H9 (cell line): ENCODE measurements around the gene AP4M1. TPM values are rescaled to one million over a fixed set of nuclear protein-coding genes. Genes with fewer than 3 reads are reported as not detected.

ENCODE experiments used
- DNase-seq: peaks from one replicate; pipeline ENCODE4 v3.0.0-alpha.2; 2017
- H2AFZ ChIP-seq: one replicate; pipeline ENCODE4 v1.6.1; 2013; ENCODE audit warnings: mild to moderate bottlenecking, low read length, control low read depth, moderate library complexity
- H2AK5ac ChIP-seq: 2 replicates; pipeline ENCODE4 v1.6.1; 2013; ENCODE audit warnings: low read length, control low read depth, mixed read lengths; ENCODE audit not compliant: insufficient read length
- H2BK120ac ChIP-seq: one replicate; pipeline ENCODE4 v1.6.1; 2013; ENCODE audit warnings: low read depth, mild to moderate bottlenecking, low read length, control low read depth, inconsistent platforms; ENCODE audit not compliant: poor library complexity, severe bottlenecking
- H2BK12ac ChIP-seq: 2 replicates; pipeline ENCODE4 v1.6.1; 2013; ENCODE audit warnings: low read length, control low read depth, mixed read lengths, low read depth; ENCODE audit not compliant: insufficient read length
- H2BK15ac ChIP-seq: 2 replicates; pipeline ENCODE4 v1.6.1; 2013; ENCODE audit warnings: low read depth, low read length, control low read depth
- H2BK20ac ChIP-seq: one replicate; pipeline ENCODE4 v1.6.1; 2013; ENCODE audit warnings: low read depth, mild to moderate bottlenecking, low read length, control low read depth, inconsistent platforms; ENCODE audit not compliant: poor library complexity, severe bottlenecking
- H2BK5ac ChIP-seq: 2 replicates; pipeline ENCODE4 v1.6.1; 2013; ENCODE audit warnings: low read length, control low read depth, mixed read lengths; ENCODE audit not compliant: insufficient read length
- H3K14ac ChIP-seq: 2 replicates; pipeline ENCODE4 v1.6.1; 2013; ENCODE audit warnings: low read length, control low read depth; ENCODE audit not compliant: insufficient read depth
- H3K18ac ChIP-seq: 2 replicates; pipeline ENCODE4 v1.6.1; 2013; ENCODE audit warnings: low read depth, mild to moderate bottlenecking, mixed read lengths, low read length, control low read depth; ENCODE audit not compliant: insufficient read length
- H3K23ac ChIP-seq: 2 replicates; pipeline ENCODE4 v1.6.1; 2013; ENCODE audit warnings: low read length, control low read depth, mixed read lengths, low read depth; ENCODE audit not compliant: insufficient read length
- H3K23me2 ChIP-seq: 2 replicates; pipeline ENCODE4 v1.6.1; 2013; ENCODE audit warnings: low read depth, mild to moderate bottlenecking, mixed read lengths, low read length, control low read depth; ENCODE audit not compliant: insufficient read length, poor library complexity, severe bottlenecking
- H3K27ac ChIP-seq: 2 replicates; pipeline ENCODE4 v1.5.1; 2013; ENCODE audit warnings: low read length, control low read depth, mixed read lengths, low read depth; ENCODE audit not compliant: insufficient read length
- H3K27me3 ChIP-seq: 2 replicates; pipeline ENCODE4 v1.6.1; 2013; ENCODE audit warnings: low read length, control low read depth, inconsistent platforms; ENCODE audit not compliant: insufficient read depth
- H3K4ac ChIP-seq: 2 replicates; pipeline ENCODE4 v1.6.1; 2013; ENCODE audit warnings: low read depth, mild to moderate bottlenecking, control low read depth, inconsistent platforms, low read length, moderate library complexity
- H3K4me1 ChIP-seq: 2 replicates; pipeline ENCODE4 v1.6.1; 2013; ENCODE audit warnings: low read length, control low read depth, inconsistent platforms; ENCODE audit not compliant: insufficient read depth
- H3K4me2 ChIP-seq: 2 replicates; pipeline ENCODE4 v1.6.1; 2013; ENCODE audit warnings: low read length, control low read depth, mixed read lengths; ENCODE audit not compliant: insufficient read length, insufficient read depth
- H3K56ac ChIP-seq: 2 replicates; pipeline ENCODE4 v1.6.1; 2013; ENCODE audit warnings: low read depth, mild to moderate bottlenecking, mixed read lengths, low read length, control low read depth; ENCODE audit not compliant: insufficient read length
- H3K79me1 ChIP-seq: 2 replicates; pipeline ENCODE4 v1.6.1; 2013; ENCODE audit warnings: low read depth, mild to moderate bottlenecking, moderate library complexity, low read length, control low read depth, inconsistent platforms; ENCODE audit not compliant: insufficient read depth, poor library complexity, severe bottlenecking
- H3K79me2 ChIP-seq: 2 replicates; pipeline ENCODE4 v1.6.1; 2013; ENCODE audit warnings: low read length, control low read depth, inconsistent platforms; ENCODE audit not compliant: insufficient read depth
- H3K9ac ChIP-seq: 2 replicates; pipeline ENCODE4 v1.6.1; 2013; ENCODE audit warnings: low read length, control low read depth, mixed read lengths; ENCODE audit not compliant: insufficient read length; ENCODE audit errors: extremely low read depth
- H3K9me3 ChIP-seq: one replicate; pipeline ENCODE4 v1.6.1; 2013; ENCODE audit warnings: low read depth, low read length, inconsistent platforms; ENCODE audit not compliant: control insufficient read depth
- H3T11ph ChIP-seq: one replicate; pipeline ENCODE4 v1.6.1; 2013; ENCODE audit warnings: mild to moderate bottlenecking, low read length, control low read depth, inconsistent platforms
- H4K20me1 ChIP-seq: one replicate; pipeline ENCODE4 v1.6.1; 2013; ENCODE audit not compliant: control insufficient read depth, insufficient read length, insufficient read depth
- H4K5ac ChIP-seq: 2 replicates; pipeline ENCODE4 v1.6.1; 2013; ENCODE audit warnings: low read depth, mild to moderate bottlenecking, mixed read lengths, low read length, control low read depth; ENCODE audit not compliant: insufficient read length
- H4K8ac ChIP-seq: replicated peaks from 2 replicates; pipeline ENCODE4 v1.6.1; 2013; ENCODE audit warnings: low read length, control low read depth, mixed read lengths, low read depth; ENCODE audit not compliant: insufficient read length
- H4K91ac ChIP-seq: 2 replicates; pipeline ENCODE4 v1.6.1; 2013; ENCODE audit warnings: low read depth, mild to moderate bottlenecking, moderate library complexity, mixed read lengths, low read length, control low read depth; ENCODE audit not compliant: insufficient read length
- H3K27ac Mint-ChIP-seq, 3 experiments: 2 replicates in 2 of 3; 3 replicates in 1 of 3; pipeline ENCODE4 v1.8.0; 2020 to 2021; ENCODE audit warnings: mixed read lengths in 3 of 3, mild to moderate bottlenecking in 1 of 3, moderate library complexity in 1 of 3
- H3K27me3 Mint-ChIP-seq: 2 replicates; pipeline ENCODE4 v1.8.0; 2021; ENCODE audit warnings: low read depth, mild to moderate bottlenecking, moderate library complexity, mixed read lengths
- H3K36me3 Mint-ChIP-seq, 3 experiments: 2 replicates in 2 of 3; 3 replicates in 1 of 3; pipeline ENCODE4 v1.8.0; 2020 to 2021; ENCODE audit warnings: low read depth in 3 of 3, mixed read lengths in 3 of 3; ENCODE audit not compliant: insufficient read depth in 1 of 3
- H3K4me1 Mint-ChIP-seq, 2 experiments: 2 replicates each; pipeline ENCODE4 v1.8.0; 2020; ENCODE audit warnings: mixed read lengths in 2 of 2
- H3K4me3 Mint-ChIP-seq, 2 experiments: 2 replicates in 1 of 2; 3 replicates in 1 of 2; pipeline ENCODE4 v1.8.0; 2020 to 2021; ENCODE audit warnings: mild to moderate bottlenecking in 2 of 2, mixed read lengths in 2 of 2, moderate library complexity in 1 of 2
- H3K9me3 Mint-ChIP-seq, 2 experiments: 2 replicates in 1 of 2; 3 replicates in 1 of 2; pipeline ENCODE4 v1.8.0; 2020; ENCODE audit warnings: mild to moderate bottlenecking in 2 of 2, mixed read lengths in 2 of 2, moderate library complexity in 1 of 2
- WGBS: extraction: QIAGEN DNeasy Blood & Tissue Kit; methylation state at CpG from one replicate; pipeline ENCODE4 v1.1.7; 2013; ENCODE audit warnings: missing lambda C conversion rate, low lambda C conversion rate, mixed read lengths; ENCODE audit not compliant: insufficient read length; ENCODE audit errors: extremely low coverage; 5-methylcytosine and 5-hydroxymethylcytosine counted together
- total RNA-seq: library from RNA; stranded (reverse); gene quantifications from 2 replicates; pipeline ENCODE4 v1.2.1, GENCODE V29; 2021
- TF ChIP-seq, protein P1 (sequence below): fragments of 200-600 bp; sonication (generic); conservative IDR thresholded peaks from 3 replicates; pipeline ENCODE4 v1.8.0; 2021; ENCODE audit warnings: antibody characterized with exemption, mild to moderate bottlenecking

The AP4M1 gene
- total RNA-seq, 1 experiment from 2014 or later: 18.8 TPM

DNA sequence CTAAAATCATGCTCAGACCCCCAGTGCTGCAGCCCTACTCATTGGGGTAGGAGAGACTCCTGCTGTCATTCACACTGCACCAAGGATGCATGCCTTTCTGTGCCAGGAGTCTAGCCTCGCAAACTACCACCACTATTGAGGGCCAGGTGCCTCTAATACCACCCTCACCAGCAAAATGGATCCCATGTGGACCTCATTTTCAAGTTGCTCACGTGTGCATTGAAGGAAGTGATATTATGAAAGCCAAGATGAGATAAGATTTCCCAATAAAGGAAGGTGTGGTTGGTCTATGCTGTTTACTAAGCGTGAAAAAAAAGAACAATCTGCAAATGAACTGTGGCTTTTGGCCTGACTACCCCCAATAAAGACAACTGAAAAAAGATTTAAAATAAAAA lies 40.1 kb downstream of the AP4M1 start:
- Histone ChIP-seq H2BK15ac (no peak overlapping the region), H2AK5ac (no peak overlapping the region), H4K5ac (no peak overlapping the region), H2BK120ac (no peak overlapping the region), H3K4me2 (no peak overlapping the region), H3K23me2 (no peaks in the 10 kb centered on the region), H3K79me2 (no peaks in the 10 kb centered on the region), H2BK12ac (no peak overlapping the region), H2BK20ac (no peak overlapping the region), H2BK5ac (no peak overlapping the region), H3K56ac (no peak overlapping the region), H4K20me1 (no peaks in the 10 kb centered on the region), H2AFZ (no peak overlapping the region), H4K8ac (no peak overlapping the region), H3K23ac (no peak overlapping the region), H3K27ac (no peak overlapping the region), H3K9me3 (no peaks in the 10 kb centered on the region), H3K4ac (no peak overlapping the region), H3K9ac (no peak overlapping the region), H3K27me3 (no peaks in the 10 kb centered on the region), H4K91ac (no peak overlapping the region), H3T11ph (no peak overlapping the region), H3K14ac (no peak overlapping the region), H3K4me1 (no peaks in the 10 kb centered on the region), H3K18ac (no peak overlapping the region), H3K79me1 (no peaks in the 10 kb centered on the region)
- Mint-ChIP-seq H3K4me1 (peaks cover 10 to 12% of the 10 kb centered on the region in 2 experiments), H3K27me3 (peaks cover 4% of the 10 kb centered on the region; the same call in 1 of the 2 replicates), H3K4me3 (no peak overlapping the region), H3K9me3 (no peaks in the 10 kb centered on the region), H3K36me3 (no peaks in the 10 kb centered on the region; a peak in 2 of 7 replicates), H3K27ac (no peak overlapping the region)
- no CpG with 5 or more reads among the region's 3 CpGs for WGBS
- TF ChIP-seq, protein P1, sequence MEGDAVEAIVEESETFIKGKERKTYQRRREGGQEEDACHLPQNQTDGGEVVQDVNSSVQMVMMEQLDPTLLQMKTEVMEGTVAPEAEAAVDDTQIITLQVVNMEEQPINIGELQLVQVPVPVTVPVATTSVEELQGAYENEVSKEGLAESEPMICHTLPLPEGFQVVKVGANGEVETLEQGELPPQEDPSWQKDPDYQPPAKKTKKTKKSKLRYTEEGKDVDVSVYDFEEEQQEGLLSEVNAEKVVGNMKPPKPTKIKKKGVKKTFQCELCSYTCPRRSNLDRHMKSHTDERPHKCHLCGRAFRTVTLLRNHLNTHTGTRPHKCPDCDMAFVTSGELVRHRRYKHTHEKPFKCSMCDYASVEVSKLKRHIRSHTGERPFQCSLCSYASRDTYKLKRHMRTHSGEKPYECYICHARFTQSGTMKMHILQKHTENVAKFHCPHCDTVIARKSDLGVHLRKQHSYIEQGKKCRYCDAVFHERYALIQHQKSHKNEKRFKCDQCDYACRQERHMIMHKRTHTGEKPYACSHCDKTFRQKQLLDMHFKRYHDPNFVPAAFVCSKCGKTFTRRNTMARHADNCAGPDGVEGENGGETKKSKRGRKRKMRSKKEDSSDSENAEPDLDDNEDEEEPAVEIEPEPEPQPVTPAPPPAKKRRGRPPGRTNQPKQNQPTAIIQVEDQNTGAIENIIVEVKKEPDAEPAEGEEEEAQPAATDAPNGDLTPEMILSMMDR: no peak
- DNase-seq: no peak
